ENCODE data around the gene R3HCC1L. TPM values are rescaled to one million over a fixed set of nuclear protein-coding genes. Genes with fewer than 3 reads are reported as not detected.

Gene R3HCC1L
- total and polyA plus RNA-seq, 10 of the 15 experiments (the other 5 are each of a cell fraction or from before 2014, with no cell fraction given): 11.3 to 20.3 (median 15.3) TPM

DNA sequence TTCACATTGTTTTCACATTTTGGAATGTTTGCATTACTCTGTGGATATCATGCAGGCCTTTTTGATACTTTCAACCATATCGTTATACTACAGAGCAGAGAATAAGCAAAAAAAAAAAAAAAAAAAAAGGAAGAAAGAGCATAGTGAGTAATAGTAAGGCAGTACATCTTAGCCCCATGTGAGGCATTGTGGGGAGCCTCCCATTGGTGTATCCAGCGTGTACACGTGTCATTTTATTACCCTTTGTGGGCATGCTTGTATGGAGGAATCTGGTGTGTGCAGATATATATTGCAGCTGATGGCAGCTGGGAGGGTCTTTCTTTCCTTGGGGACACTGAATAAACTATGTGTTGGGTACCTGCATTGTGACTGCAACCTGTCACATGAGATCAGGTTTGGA, 19.6 kb downstream of the R3HCC1L start (continued):
- TF ChIP-seq CUX1 (IDR thresholded peaks at IDR 0.05; ENCODE audit: insufficient replicate concordance, low read depth, low read length): no peak
- TF ChIP-seq SREBF2 (IDR thresholded peaks at IDR 0.05; ENCODE audit: low read length): no peak
- no peak for TF ChIP-seq CHD1 (IDR thresholded peaks at IDR 0.05; ENCODE audit: low read depth, low read length)
- TF ChIP-seq EP300 (IDR thresholded peaks at IDR 0.05; ENCODE audit: borderline replicate concordance in 1 of 2, control insufficient read depth in 1 of 2, low read depth in 2 of 2, low read length in 2 of 2): no peak
- no peak for TF ChIP-seq CBX5 (IDR thresholded peaks at IDR 0.05; ENCODE audit: low read depth)
- TF ChIP-seq TCF12 (IDR thresholded peaks at IDR 0.05; ENCODE audit: low read depth, low read length): no peak

DNA sequence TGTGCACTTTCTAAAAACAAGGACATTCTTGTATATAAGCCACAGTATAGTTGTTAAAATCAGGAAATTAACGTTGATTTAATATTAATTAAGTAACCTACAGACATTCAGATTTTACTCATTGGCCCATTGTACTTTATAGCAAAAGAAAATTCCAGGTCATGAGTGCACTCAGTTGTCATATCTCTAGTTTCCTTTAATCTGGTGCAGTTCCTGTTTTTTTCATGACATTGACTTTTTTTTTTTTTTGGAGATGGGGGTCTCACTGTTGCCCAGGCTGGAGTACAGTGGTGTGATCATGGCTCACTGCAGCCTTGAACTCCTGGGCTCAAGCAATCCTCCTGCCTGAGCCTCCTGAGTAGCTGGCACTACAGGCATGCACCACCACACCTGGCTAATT, 24.1 kb downstream of the R3HCC1L start:
- in situ Hi-C loops (cut with MboI): no loop called here
- ATAC-seq (no peak), DNase-seq (ENCODE audit: low read depth, low spot score) (no peak), FAIRE-seq (no peak)
- H3K27ac ChIP-seq (ENCODE audit: control insufficient read depth, insufficient read depth): no peak overlapping the region
- no peaks in the 10 kb centered on the region for H3K27me3 ChIP-seq (replicated peaks in 1 of 2; ENCODE audit: control insufficient read depth in 2 of 2, insufficient read depth in 2 of 2, low read length in 1 of 2)
- H2AFZ ChIP-seq (ENCODE audit: control insufficient read depth, low read depth, low read length): no peak overlapping the region
- H4K20me1 ChIP-seq (ENCODE audit: control insufficient read depth, insufficient read depth): no peaks in the 10 kb centered on the region; the same call in 1 of the 2 replicates
- ChIA-PET CTCF (interaction anchor here (3.5 kb wide), 1 partner anchor 11 kb away, joined by 9 read pairs; no protein-coding TSS in a partner anchor), SMC1A (ENCODE audit: uncharacterized antibody, unreplicated experiment) (no interaction called here), POLR2A (no interaction called here), RAD21 (ENCODE audit: unreplicated experiment) (no interaction called here)
- no peaks in the 10 kb centered on the region for H3K9me3 ChIP-seq (replicated peaks; ENCODE audit: control insufficient read depth, insufficient read depth, low read length)
- no peaks in the 10 kb centered on the region; the same call in 1 of the 2 replicates for H3K79me2 ChIP-seq (ENCODE audit: control insufficient read depth, insufficient read depth, low read length)
- peaks cover 0 to 13% of the 10 kb centered on the region in 2 experiments; a peak in 3 of 4 replicates for H3K36me3 ChIP-seq (ENCODE audit: control insufficient read depth in 2 of 2, insufficient read depth in 2 of 2, low read length in 1 of 2)
- H3K4me1 ChIP-seq (ENCODE audit: control insufficient read depth, insufficient read depth, low read length): no peaks in the 10 kb centered on the region
- no peak overlapping the region for H3K4me3 ChIP-seq
- H3K9ac ChIP-seq (ENCODE audit: control insufficient read depth, insufficient read depth, low read length): no peak overlapping the region
- BruUV-seq (replicated peaks): no TSS peak
- no peak overlapping the region for H3K4me2 ChIP-seq (ENCODE audit: control insufficient read depth, insufficient read depth)
- intact Hi-C loops (cut with micrococcal nuclease; ENCODE audit: unreplicated experiment): no loop called here
- WGBS (ENCODE audit: insufficient coverage, insufficient replicate concordance, low lambda C conversion rate, missing lambda C conversion rate): 47% methylated on average over 1 of the region's 1 CpG
- TF ChIP-seq, protein P1, sequence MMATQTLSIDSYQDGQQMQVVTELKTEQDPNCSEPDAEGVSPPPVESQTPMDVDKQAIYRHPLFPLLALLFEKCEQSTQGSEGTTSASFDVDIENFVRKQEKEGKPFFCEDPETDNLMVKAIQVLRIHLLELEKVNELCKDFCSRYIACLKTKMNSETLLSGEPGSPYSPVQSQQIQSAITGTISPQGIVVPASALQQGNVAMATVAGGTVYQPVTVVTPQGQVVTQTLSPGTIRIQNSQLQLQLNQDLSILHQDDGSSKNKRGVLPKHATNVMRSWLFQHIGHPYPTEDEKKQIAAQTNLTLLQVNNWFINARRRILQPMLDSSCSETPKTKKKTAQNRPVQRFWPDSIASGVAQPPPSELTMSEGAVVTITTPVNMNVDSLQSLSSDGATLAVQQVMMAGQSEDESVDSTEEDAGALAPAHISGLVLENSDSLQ (IDR thresholded peaks at IDR 0.05): no peak
- TF ChIP-seq KLF5 (IDR thresholded peaks at IDR 0.05; ENCODE audit: partially characterized antibody): no peak
- no peak for TF ChIP-seq CHD2 (IDR thresholded peaks at IDR 0.05; ENCODE audit: borderline replicate concordance, low read depth, low read length)
- no peak for TF ChIP-seq IRF4 (IDR thresholded peaks at IDR 0.05; ENCODE audit: low read depth, low read length)
- no peak for TF ChIP-seq EED (IDR thresholded peaks at IDR 0.05; ENCODE audit: low read depth)
- no peak for TF ChIP-seq NFIC (IDR thresholded peaks at IDR 0.05; ENCODE audit: low read depth, low read length)
- TF ChIP-seq YY1 (IDR thresholded peaks at IDR 0.05; ENCODE audit: low read depth, low read length): no peak
- TF ChIP-seq NR2C2 (IDR thresholded peaks at IDR 0.05; ENCODE audit: borderline replicate concordance, control insufficient read depth, insufficient read length, low read depth): no peak
- TF ChIP-seq ZSCAN29 (IDR thresholded peaks at IDR 0.05): no peak
- no peak for TF ChIP-seq SIN3A (IDR thresholded peaks at IDR 0.05; ENCODE audit: low read depth, low read length)
- no peak for TF ChIP-seq POLR2AphosphoS5 (IDR thresholded peaks at IDR 0.05; ENCODE audit: low read length)
